22Rv1 (cell line): ENCODE data around the gene ITIH4.

Source experiments
- H3K27ac ChIP-seq: fragments of 450-650 bp; 2 replicates; pipeline ENCODE4 v1.5.1; 2017
- CTCF ChIP-seq: fragments of 450-650 bp; IDR thresholded peaks from 2 replicates; pipeline ENCODE4 v1.5.1; 2017; ENCODE audit warnings: mild to moderate bottlenecking
- ZFX ChIP-seq: fragments of 450-650 bp; IDR thresholded peaks from 2 replicates; pipeline ENCODE4 v1.6.1; 2017; ENCODE audit warnings: antibody characterized with exemption, borderline replicate concordance

Gene ITIH4

GRCh38 chr3:52839892-52840545 lies 9.5 kb upstream of the ITIH4 start:
- TF ChIP-seq ZFX, result no peak
- TF ChIP-seq CTCF, result no peak
- H3K27ac ChIP-seq, result no peak overlapping the region

GRCh38 chr3:52839268-52839575 lies 8.8 kb upstream of the ITIH4 start:
- no peak overlapping the region for H3K27ac ChIP-seq

GRCh38 chr3:52838561-52839267 lies 8.2 kb upstream of the ITIH4 start:
- H3K27ac ChIP-seq, result no peak overlapping the region
- no peak for TF ChIP-seq CTCF
- TF ChIP-seq ZFX, result no peak

More at GRCh38 chr3:52839268-52839575, 8.8 kb upstream of the ITIH4 start:
- TF ChIP-seq CTCF, result no peak
- TF ChIP-seq ZFX, result no peak

- H3K27ac ChIP-seq, result no peak overlapping the region
- TF ChIP-seq CTCF (no peak), ZFX (no peak)
Observed at GRCh38 chr3:52836986-52837385, 6.5 kb upstream of the ITIH4 start.

GRCh38 chr3:52836471-52836845 lies 6.0 kb upstream of the ITIH4 start:
- no peak overlapping the region for H3K27ac ChIP-seq
- TF ChIP-seq ZFX, result no peak
- TF ChIP-seq CTCF, result no peak

- no peak overlapping the region for H3K27ac ChIP-seq
- no peak for TF ChIP-seq CTCF
- no peak for TF ChIP-seq ZFX
Observed at GRCh38 chr3:52835766-52836470, 5.4 kb upstream of the ITIH4 start.
